T47D (cell line): Measurements from ENCODE around the gene EFNA1.
"Not testable (repeated sequence)": the region's sequence is repeated elsewhere in the genome, so short reads cannot be mapped to it uniquely, and the experiment has no call there.

Source experiments
- DNase-seq, 2 experiments: peaks; one replicate each; pipeline versions ENCODE4 v3.0.0 to v3.0.0-alpha.2; 2011 to 2012; ENCODE audit warnings: low read depth in 1 of 2, low spot score in 1 of 2
- JUND ChIP-seq: IDR thresholded peaks from 2 replicates; pipeline ENCODE4 v1.6.1; 2012; ENCODE audit warnings: low read depth
- in situ Hi-C: cut with HindIII; loops from 2 replicates; pipeline ENCODE4 v1.10.0; 2016; ENCODE audit warnings: low sequenced_read_pairs, low pct_unique_long_range_greater_than_20kb

Gene EFNA1

DNA sequence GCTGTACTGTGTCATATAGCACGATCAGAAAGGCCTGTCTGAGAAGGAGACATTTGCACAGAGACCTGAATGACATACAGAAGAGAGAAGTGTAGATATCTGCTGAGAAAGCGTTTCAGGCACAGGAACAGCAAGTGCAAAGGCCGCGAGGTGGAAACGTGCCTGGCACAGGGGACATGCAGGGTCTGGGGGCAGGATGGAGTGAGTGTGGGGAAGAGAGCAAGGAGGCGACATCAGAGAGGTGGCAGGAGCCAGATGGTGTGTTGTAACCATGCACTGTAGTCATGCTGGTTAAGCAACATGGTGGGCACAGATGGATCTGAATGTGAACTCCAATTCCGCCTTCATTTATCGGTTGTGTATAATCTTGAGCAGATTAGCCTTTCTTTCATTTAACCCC is 32.5 kb downstream of the EFNA1 start:
- DNase-seq = no peak
- no peak for TF ChIP-seq JUND
- in situ Hi-C loops = no loop called here

DNA sequence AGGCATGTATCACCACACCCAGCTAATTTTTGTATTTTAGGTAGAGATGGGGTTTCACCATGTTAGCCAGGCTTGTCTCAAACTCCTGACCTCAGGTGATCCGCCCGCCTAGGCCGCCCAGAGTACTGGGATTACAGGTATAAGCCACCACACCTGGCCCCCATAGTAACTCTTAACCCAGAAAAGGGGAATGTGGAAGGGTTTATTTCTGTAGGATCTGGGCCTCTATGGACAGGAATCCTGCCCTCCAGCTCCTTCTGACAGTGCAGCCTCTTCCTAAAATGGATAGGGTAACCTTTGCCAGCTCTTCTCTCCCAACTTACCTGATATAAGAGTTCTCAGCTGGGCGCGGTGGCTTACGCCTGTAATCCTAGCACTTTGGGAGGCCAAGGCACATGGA is 35.0 kb downstream of the EFNA1 start:
- in situ Hi-C loops, DNase-seq: not testable (repeated sequence)

- DNase-seq, in situ Hi-C loops: not testable (repeated sequence)
These were observed 36.1 kb downstream of the EFNA1 start for GRCh38 chr1:155163785-155164184.

DNA sequence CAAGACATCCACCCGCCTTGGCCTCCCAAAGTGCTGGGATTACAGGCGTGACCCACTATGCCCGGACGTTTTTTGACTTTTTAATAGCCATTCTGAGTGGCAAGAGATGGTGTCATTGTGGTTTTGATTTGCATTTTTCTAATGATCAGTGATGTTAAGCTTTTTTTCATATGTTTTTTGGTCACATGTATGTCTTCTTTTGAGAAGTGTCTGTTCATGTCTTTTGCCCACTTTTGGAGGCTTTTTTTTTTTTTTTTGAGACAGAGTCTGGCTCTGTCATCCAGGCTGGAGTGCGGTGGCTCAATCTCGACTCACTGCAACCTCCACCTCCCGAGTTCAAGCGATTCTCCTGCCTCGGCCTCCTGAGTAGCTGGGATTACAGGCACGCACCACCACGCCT is 36.9 kb downstream of the EFNA1 start:
- in situ Hi-C loops = not testable (repeated sequence)

DNA sequence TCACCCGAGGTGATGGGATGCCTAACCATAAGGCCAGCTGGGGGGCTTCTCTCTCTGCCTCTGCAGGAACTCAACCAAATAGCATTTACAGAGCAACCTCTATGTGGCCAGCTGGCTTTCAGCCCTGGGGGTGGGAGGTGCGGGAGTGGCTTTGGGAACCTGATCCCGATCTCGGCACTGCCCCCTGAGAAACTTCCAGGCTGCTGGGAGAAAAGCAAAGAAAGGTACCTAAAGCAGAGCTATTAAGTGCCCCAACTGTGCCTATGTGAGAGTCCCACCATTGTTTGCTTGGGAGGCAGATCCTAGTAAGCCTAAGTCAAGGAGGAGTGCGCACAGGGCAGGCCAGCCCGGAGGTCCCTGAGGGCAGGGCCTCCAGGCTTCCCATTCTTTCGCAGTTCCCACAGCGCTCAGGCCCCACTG is 38.4 kb downstream of the EFNA1 start:
- no peak for DNase-seq

More for the DNA sequence above, 36.9 kb downstream of the EFNA1 start:
- not testable (repeated sequence) for DNase-seq

GRCh38 chr1:155166471-155167165 is 38.9 kb downstream of the EFNA1 start:
- TF ChIP-seq JUND = no peak
- in situ Hi-C loops = no loop called here
- DNase-seq = no peak

More for the DNA sequence above, 38.4 kb downstream of the EFNA1 start:
- no peak for TF ChIP-seq JUND
- in situ Hi-C loops = no loop called here

GRCh38 chr1:155167166-155168104 is 39.8 kb downstream of the EFNA1 start:
- in situ Hi-C loops = no loop called here
- DNase-seq = peak; percentile 74 to 93
- no peak for TF ChIP-seq JUND

- in situ Hi-C loops, DNase-seq: not testable (repeated sequence)
These were observed 40.4 kb downstream of the EFNA1 start for GRCh38 chr1:155168105-155168445.

- in situ Hi-C loops = no loop called here
- DNase-seq = no peak
- TF ChIP-seq JUND = no peak
These were observed 41.0 kb downstream of the EFNA1 start for GRCh38 chr1:155168456-155169210.

- DNase-seq = no peak
- in situ Hi-C loops = no loop called here
- no peak for TF ChIP-seq JUND
These were observed 41.9 kb downstream of the EFNA1 start for GRCh38 chr1:155169541-155169940.

GRCh38 chr1:155170101-155170785 is 42.6 kb downstream of the EFNA1 start:
- in situ Hi-C loops = no loop called here
- TF ChIP-seq JUND = no peak
- no peak for DNase-seq

GRCh38 chr1:155170806-155171205 is 43.1 kb downstream of the EFNA1 start:
- DNase-seq = no peak
- no peak for TF ChIP-seq JUND
- in situ Hi-C loops = no loop called here
